HG03558 (cell line): Measurements from ENCODE around the gene TWSG1.
"Not testable (repeated sequence)": the region's sequence is repeated elsewhere in the genome, so short reads cannot be mapped to it uniquely, and the experiment has no call there.

Experiments
- ATAC-seq: cut with Tn5 transposase; IDR thresholded peaks from one replicate; pipeline ENCODE4 v1.9.1; 2021; ENCODE audit warnings: moderate number of reproducible peaks; ENCODE audit not compliant: unreplicated experiment; ENCODE audit errors: extremely low read depth

Gene TWSG1

DNA sequence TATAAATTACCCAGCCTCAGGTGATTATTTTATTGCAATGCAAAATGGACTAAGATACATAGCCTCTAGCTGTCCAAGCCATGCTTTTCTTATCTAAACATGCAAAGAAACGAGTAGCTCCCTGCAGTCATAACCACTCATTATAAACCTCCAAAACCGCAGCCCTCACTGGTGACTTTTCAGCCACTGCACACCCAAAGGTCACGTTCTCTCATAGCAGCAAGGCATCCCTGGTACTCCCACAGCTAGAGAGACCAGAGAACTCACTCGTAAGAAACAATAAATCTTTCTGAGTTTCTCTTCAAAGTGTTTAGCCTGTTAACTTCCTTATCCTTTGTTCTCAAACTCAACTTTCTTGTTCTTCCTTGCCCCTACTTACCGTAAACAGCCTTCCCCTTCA is 112.3 kb downstream of the TWSG1 start:
- ATAC-seq = no peak

DNA sequence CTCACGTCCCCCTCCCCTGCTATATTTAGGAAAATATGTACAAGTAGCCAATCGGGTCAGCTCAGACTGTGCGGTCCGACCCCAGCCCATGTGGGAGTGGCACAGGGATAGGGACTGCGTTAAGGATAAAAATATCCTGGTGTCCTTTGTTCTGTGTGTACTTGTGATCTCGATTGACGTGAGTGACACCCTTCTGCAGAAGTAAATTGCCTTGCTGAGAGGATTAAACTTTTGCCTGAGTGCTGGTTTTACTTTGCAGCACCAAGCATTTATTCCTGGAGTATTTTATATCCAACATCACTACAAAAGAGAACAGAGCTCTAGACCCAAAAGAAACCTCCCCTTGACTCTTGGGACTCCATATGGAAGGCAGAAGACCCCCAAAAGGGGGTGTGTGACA is 112.8 kb downstream of the TWSG1 start:
- no peak for ATAC-seq

DNA sequence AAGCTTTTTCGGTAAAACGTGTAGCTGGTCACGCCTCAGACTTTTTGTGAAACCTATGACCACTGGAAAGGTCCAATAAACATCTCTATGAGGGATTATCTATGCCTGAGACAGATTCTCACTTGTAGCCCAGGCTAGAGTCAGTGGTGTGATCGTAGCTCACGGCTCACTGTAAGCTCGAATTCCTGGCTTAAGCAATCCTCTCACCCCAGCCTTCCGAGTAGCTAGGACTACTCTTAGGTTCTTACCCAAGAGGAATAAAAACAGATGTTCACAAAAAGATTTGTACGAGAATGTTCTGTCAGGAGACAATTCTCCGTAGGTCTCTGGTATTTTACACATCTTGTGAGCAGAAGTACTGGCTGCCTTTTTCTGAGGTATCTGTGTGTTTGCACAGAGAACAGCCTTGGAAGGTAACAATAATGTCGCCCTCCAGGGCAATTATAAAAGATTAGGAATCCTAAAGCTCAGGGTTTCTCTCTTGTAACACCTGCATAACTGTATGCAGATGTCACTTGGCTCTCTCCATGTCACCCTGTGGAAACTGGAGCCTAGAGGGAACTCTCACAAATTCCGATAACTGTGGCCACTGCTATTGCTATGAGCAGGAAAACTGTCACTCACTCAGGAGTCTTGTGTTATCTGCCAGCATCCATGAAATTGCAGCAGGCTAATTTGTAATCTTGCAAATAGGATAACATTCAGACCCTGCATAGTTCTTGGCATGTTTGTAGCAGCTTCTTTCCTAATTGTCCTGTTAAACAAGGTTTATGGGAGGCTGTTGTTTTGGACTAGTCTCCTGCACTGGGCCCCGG is 115.2 kb downstream of the TWSG1 start:
- ATAC-seq = no peak

GRCh38 chr18:9450920-9451319 is 116.3 kb downstream of the TWSG1 start:
- not testable (repeated sequence) for ATAC-seq
